Amniotic stem cell (primary cell): Measurements from ENCODE around the gene JPH3.

Experiments
- DNase-seq: peaks from one replicate; lab custom pipeline; 2025; lab: John Stamatoyannopoulos, UW

The JPH3 gene

GRCh38 chr16:87626905-87627304, 24.6 kb downstream of the JPH3 start:
- no peak for DNase-seq

DNA sequence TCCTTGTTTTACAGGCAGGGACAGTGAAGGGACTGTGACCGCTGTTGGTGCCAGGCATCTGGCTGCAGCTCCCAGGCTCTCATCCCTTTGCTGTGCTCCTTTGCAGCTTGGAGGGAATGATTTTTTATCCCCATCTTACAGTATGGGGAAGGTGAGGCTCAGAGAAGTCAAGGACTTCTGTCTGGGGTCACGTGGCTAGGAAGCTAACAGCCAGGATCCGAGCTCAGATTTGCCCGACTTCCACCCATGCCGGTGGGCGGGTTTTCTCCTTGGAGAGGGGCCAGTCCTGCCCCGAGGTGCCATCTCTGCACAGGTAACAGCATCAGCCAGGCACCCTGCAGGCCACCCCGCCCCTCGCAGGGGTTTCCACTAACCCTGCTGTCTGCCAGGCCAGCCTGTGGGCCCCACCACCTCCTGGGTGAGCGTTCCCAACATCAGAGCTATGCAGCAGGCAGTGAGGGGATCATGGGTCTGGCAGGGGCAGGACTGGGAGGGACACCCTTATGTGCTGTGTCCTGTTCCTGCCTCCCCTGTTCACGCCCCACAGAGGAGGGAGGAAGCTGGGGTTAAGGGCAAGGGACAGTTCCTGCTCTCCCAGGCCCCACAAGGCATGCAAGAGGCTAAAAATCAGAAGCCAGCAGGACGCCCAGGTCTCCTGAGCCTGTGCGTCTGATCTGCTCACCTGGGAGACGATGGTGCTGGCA, 25.4 kb downstream of the JPH3 start:
- DNase-seq, result no peak

DNA sequence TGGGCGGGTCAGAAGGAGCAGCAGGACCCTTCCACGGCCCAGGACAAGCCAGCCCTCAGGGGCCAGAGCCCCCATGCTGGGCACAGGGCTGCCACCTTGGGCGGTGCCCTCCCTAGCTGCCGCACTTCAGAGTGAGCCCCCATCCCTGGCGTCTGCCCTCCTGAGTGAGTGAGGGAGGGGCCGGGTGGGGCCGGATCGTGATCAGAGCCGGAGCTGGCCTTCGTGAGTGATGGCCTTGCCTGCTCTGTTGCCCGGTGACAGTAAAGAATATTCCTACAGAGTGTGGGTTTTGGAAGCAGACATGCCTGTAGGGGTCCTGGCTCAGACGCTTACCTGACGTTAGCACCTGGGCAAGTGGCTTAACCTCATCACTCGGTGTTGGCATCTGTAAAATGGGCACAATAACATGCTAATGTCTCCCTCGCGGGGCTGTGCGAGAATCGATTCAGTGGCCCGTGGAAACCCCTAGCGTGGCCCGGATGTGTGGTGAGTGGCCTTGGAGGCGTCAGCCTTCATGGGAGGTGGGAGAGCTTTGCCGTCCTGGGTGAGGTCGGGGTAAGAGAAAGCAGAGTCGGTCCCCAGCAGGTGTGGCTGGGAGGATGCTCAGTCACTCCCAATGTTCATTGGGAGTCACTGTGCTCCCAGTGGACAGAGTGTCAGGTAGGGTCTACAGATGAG, 26.1 kb downstream of the JPH3 start:
- no peak for DNase-seq

- peak; percentile 57 for DNase-seq
Measured at GRCh38 chr16:87628940-87629339, 26.6 kb downstream of the JPH3 start.

DNA sequence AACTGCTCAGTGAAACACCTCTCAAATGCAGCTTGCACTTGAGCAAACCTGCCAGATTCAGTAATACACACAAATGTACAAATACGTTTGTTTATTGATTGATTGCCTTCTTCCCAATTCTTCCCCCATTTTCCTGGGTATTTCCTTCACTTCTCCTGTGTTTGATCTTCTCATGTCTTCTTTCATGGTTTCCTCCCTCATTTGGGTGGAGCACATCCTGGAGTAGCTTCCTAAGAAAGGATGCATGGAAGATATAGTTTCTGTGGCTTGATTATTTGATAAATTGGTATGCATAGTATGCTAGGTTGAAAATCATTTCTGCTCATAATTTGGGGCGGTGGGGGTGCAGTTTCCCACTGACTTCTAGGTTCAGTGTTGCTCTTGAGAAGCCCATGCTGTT, 28.8 kb downstream of the JPH3 start:
- DNase-seq, result no peak

DNA sequence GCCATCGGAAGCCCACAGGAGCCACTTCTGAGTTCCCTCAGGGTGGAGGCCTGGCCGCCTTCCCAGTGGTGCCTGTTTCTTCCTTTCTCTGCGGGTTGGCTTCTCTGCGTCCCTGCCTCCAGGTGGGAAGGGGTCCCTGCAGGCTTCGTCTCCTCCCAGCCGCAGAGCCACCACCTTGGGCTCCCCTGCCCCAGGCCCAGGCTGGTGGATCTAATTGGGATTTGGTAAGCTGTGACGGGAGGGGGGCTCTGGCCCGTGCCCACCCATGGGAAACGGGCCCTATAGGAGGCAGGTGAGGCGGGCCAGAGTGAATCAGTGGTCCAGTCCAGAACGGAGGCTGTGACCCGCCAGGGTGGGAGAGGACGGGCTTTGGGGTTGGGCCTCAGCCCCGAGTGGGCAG, 32.1 kb downstream of the JPH3 start:
- DNase-seq, result no peak

DNA sequence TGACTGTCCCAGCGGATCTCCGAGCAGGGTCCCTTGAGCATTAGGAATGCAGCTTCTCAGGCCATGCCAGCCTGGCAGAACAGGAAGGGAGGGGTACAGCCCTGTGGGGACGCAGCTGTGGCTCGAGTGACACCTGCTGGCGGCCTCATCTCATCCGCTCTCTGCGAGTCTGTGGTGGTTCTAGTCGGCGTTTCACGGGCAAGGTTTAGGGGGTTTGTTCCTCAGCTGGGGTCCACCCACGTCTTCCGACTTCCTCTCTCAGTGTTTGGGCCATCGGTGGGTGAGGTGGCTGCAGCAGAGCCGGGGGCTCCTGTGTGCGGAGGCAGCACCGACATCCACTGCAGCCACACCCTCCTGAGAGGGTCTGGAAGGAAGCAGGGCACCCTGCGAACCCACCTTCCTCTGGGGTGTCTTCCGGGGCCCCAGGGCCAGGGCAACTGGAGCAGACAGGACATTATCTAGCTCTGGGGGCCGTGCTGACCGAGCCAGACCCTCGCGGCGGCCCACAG, 33.3 kb downstream of the JPH3 start:
- no peak for DNase-seq

DNA sequence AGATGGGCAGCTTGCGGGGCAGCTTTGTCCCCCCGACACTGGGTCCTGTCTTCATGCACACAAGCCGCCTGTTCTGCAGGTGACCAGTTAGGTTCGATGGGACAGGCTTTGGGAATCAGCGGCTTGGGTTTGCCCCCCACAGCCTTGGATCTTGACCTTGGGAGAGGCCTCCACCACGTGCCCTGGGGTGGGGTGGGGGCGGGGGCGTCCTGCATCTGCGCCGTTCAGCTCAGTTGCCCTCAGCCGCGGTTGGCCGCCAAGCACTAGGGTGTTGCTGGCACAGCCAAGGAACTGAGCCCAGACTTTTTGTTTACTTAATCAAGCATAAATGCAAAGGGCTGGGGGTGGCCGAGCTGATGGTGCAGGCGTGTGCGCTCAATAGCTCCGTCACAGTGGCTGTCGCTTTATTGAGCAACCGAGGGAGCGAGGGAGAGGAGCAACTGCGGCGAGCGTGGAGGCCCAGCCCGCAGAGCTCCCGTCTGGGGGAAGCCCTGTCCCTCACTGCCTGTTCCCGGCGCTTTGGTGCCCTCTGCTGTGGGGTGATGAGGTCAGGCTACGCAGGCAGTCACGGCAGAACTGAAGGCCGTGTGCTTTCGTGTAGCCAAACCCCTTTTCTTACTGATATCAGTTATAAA, 33.9 kb downstream of the JPH3 start:
- DNase-seq, result no peak

GRCh38 chr16:87636741-87637140, 34.4 kb downstream of the JPH3 start:
- no peak for DNase-seq

- DNase-seq, result no peak
Measured at GRCh38 chr16:87637357-87637756, 35.0 kb downstream of the JPH3 start.

GRCh38 chr16:87638736-87639135, 36.4 kb downstream of the JPH3 start:
- no peak for DNase-seq

GRCh38 chr16:87641721-87642120, 39.4 kb downstream of the JPH3 start:
- no peak for DNase-seq

DNA sequence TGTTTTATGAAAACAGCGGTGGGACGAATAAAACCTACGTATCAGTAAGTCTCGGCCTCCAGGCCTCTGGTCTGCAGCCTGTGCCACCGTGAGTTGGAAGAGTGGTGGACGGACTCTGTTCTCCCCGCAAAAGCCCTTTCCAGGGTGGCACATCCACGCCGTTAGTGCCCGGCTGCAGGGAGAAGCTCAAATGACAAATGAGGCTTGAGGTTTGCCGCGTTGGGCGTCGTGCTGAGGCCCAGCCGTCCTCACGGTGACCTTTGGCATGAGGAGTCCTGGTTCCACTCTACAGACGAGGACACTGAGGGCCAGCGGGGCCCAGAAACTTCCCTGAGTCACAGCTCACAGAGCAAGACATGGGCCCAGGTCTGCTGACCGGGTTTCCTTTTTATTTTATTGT, 40.2 kb downstream of the JPH3 start:
- no peak for DNase-seq

- no peak for DNase-seq
Measured at GRCh38 chr16:87644186-87644585, 41.9 kb downstream of the JPH3 start.

DNA sequence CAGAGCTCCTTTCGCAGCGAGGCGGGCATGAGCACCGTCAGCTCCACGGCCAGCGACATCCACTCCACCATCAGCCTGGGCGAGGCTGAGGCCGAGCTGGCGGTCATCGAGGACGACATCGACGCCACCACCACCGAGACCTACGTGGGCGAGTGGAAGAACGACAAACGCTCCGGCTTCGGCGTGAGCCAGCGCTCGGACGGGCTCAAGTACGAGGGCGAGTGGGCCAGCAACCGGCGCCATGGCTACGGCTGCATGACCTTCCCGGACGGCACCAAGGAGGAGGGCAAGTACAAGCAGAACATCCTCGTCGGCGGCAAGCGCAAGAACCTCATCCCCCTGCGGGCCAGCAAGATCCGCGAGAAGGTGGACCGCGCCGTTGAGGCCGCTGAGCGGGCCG, 42.3 kb downstream of the JPH3 start:
- no peak for DNase-seq

GRCh38 chr16:87645802-87646201, 43.5 kb downstream of the JPH3 start:
- no peak for DNase-seq

DNA sequence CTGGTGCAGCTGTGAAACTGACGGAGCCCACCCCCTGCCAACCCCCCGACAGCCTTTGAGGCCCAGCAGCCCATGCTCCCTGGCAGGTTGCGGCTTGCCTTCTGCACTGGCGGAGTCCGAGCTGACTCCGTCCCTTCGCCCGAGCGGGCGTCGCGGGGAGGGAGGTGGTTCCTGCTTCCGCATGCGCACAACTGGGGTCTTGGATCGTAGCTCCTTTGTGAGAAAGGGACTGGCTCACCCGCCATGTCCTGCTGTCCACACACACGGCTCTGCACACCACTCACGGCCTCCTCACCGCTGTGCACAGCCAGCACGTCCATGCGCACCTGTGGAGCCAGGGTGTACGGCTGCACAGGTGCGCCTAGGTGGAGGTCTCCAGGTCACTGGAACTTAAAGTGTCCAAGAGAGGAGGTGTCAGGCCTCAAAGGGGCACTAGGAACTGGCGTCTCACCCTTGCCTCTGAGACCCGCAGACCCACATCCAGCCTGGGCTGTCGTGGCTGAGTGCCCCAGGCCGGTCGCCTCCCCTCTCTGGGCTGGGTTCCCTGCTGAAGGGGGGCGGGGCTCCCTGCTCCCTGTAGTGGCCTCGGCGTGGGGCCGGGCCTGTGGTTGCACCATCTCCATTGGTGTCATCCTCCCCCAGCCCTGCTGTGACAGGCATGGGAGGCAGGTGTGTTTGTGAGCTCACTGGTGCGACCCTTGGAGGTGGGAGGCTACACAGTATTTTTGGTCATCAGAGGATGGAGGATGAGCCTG, 45.3 kb downstream of the JPH3 start:
- no peak for DNase-seq

- no peak for DNase-seq
Measured at GRCh38 chr16:87648236-87648635, 45.9 kb downstream of the JPH3 start.

- DNase-seq, result no peak
Measured at GRCh38 chr16:87648698-87649487, 46.6 kb downstream of the JPH3 start.

DNA sequence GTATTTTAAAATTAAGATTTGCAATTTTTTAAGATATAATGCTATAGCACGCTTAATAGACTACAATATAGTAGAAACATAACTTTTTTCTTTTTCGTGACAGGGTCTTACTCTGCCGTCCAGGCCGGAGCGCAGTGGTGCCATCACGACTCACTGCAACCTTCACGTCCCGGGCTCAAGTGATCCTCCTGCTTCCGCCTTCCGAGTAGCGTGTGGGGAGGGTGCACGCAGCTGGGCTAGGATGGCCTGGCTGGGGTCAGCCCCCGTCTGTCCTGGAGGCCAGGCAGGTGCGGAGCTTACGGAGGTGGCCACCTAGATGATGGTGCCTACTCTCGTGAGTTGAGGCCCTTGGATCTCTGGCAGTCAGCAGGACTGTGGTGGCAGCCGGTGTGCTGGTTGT, 50.1 kb downstream of the JPH3 start:
- no peak for DNase-seq

GRCh38 chr16:87652799-87653198, 50.5 kb downstream of the JPH3 start:
- DNase-seq, result no peak

DNA sequence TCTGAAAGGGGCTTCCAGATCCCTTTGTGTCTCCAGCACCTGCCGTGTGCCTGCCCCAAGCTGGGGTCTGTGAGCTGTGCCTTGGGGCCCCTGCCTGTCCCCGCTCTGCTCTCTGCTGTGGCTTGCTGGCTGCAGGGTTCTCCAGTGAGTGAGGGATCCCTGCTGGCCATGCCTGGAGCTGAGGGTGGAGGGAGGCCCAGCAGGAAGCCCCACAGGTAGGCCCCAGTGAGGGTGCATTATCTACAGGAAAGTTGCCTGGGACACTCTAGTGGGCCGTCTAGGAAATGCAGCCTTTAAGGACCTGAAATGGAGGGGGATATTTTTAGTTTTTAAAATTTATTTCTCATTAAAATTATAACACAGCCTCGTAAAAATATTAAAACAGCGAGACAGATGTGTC, 50.9 kb downstream of the JPH3 start:
- DNase-seq, result no peak
